Smooth muscle cell (in vitro differentiated cells): ENCODE measurements around the gene GLRB. TPM values are rescaled to one million over a fixed set of nuclear protein-coding genes. Genes with fewer than 3 reads are reported as not detected.

Experiments used
- DNase-seq: peaks from one replicate; lab custom pipeline; 2025; ENCODE audit not compliant: unreplicated experiment; lab: John Stamatoyannopoulos, UW
- H2AFZ ChIP-seq: fragments of 200-600 bp; sonication (generic); 2 replicates; pipeline ENCODE4 v1.6.0; 2016; ENCODE audit warnings: antibody characterized with exemption, low read depth, mild to moderate bottlenecking
- H3F3A ChIP-seq: fragments of 200-600 bp; sonication (generic); 2 replicates; pipeline ENCODE4 v1.6.0; 2017; ENCODE audit warnings: antibody characterized with exemption, low read depth
- H3K27ac ChIP-seq: fragments of 200-600 bp; sonication (generic); 2 replicates; pipeline ENCODE4 v1.5.1; 2016; ENCODE audit warnings: low read depth, mild to moderate bottlenecking
- H3K27me3 ChIP-seq: fragments of 200-600 bp; sonication (generic); 2 replicates; pipeline ENCODE4 v1.6.1; 2016; ENCODE audit warnings: low read depth, mild to moderate bottlenecking
- H3K36me3 ChIP-seq: fragments of 200-600 bp; sonication (generic); 2 replicates; pipeline ENCODE4 v1.5.1; 2016; ENCODE audit warnings: low read depth
- H3K4me1 ChIP-seq: fragments of 200-600 bp; sonication (generic); 2 replicates; pipeline ENCODE4 v1.5.1; 2016; ENCODE audit warnings: low read depth
- H3K4me2 ChIP-seq: fragments of 200-600 bp; sonication (generic); 2 replicates; pipeline ENCODE4 v1.6.0; 2016; ENCODE audit warnings: mild to moderate bottlenecking
- H3K4me3 ChIP-seq: fragments of 200-600 bp; sonication (generic); 2 replicates; pipeline ENCODE4 v1.5.1; 2016; ENCODE audit warnings: mild to moderate bottlenecking
- H3K79me2 ChIP-seq: fragments of 200-600 bp; sonication (generic); 2 replicates; pipeline ENCODE4 v1.6.0; 2016; ENCODE audit warnings: low read depth, mild to moderate bottlenecking
- H3K9ac ChIP-seq: fragments of 200-600 bp; sonication (generic); 2 replicates; pipeline ENCODE4 v1.6.0; 2016; ENCODE audit warnings: low read depth
- H3K9me3 ChIP-seq: fragments of 200-600 bp; sonication (generic); replicated peaks from 2 replicates; pipeline ENCODE4 v1.5.1; 2016; ENCODE audit warnings: low read depth
- H4K20me1 ChIP-seq: fragments of 200-600 bp; sonication (generic); 2 replicates; pipeline ENCODE4 v1.6.0; 2016; ENCODE audit warnings: low read depth
- WGBS: methylation state at CpG from one replicate; pipeline ENCODE4 v1.1.7; 2016; ENCODE audit warnings: low lambda C conversion rate; 5-methylcytosine and 5-hydroxymethylcytosine counted together
- polyA plus RNA-seq: library from polyadenylated mRNA; unstranded; fragments of >200 nt; fragmentation: Nextera tagmentation; extraction: Ambion mirVana; gene quantifications from 2 replicates; pipeline ENCODE4 v1.2.1, GENCODE V29; 2016
- total RNA-seq: library from RNA; depleted of rRNA; stranded (reverse); fragments of >200 nt; gene quantifications from 2 replicates; pipeline ENCODE4 v1.2.3, GENCODE V29; 2014
- TF ChIP-seq, protein P1 (sequence below): fragments of 200-600 bp; sonication (generic); IDR thresholded peaks from 2 replicates; pipeline ENCODE4 v1.5.1; 2017; ENCODE audit warnings: borderline replicate concordance, mild to moderate bottlenecking, antibody characterized with exemption; ENCODE audit not compliant: insufficient read depth, poor library complexity, severe bottlenecking

The GLRB gene
- total and polyA plus RNA-seq, 2 experiments from 2014 or later: 4.0 to 14.2 TPM

DNA sequence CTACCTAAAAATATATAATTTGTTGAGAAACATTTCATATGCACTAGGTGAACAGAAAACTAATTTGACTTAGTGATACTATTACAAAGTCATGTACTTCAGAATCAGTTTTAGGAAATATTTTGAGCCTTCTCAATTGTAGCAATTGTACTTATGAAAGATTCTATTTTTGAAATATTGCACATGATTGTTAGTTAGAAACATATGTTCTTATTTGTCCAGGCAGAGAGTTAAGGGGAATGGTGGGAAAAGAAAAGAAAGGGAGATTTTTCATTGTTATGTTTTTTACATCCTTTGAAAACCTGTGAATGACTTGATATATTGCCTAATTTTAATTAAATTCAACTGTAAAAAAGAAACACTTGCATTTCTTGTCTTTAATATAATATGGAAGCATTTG, 66.0 kb downstream of the GLRB start:
- Histone ChIP-seq H3K4me3 (no peak overlapping the region), H3K79me2 (no peaks in the 10 kb centered on the region), H3K27me3 (no peaks in the 10 kb centered on the region), H4K20me1 (no peaks in the 10 kb centered on the region), H3K4me1 (no peaks in the 10 kb centered on the region), H3K9me3 (no peaks in the 10 kb centered on the region), H3K27ac (no peak overlapping the region), H3K4me2 (no peak overlapping the region), H3K9ac (no peak overlapping the region), H3F3A (no peaks in the 10 kb centered on the region), H3K36me3 (no peaks in the 10 kb centered on the region), H2AFZ (no peak overlapping the region)
- TF ChIP-seq, protein P1, sequence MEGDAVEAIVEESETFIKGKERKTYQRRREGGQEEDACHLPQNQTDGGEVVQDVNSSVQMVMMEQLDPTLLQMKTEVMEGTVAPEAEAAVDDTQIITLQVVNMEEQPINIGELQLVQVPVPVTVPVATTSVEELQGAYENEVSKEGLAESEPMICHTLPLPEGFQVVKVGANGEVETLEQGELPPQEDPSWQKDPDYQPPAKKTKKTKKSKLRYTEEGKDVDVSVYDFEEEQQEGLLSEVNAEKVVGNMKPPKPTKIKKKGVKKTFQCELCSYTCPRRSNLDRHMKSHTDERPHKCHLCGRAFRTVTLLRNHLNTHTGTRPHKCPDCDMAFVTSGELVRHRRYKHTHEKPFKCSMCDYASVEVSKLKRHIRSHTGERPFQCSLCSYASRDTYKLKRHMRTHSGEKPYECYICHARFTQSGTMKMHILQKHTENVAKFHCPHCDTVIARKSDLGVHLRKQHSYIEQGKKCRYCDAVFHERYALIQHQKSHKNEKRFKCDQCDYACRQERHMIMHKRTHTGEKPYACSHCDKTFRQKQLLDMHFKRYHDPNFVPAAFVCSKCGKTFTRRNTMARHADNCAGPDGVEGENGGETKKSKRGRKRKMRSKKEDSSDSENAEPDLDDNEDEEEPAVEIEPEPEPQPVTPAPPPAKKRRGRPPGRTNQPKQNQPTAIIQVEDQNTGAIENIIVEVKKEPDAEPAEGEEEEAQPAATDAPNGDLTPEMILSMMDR: no peak
- no peak for DNase-seq

DNA sequence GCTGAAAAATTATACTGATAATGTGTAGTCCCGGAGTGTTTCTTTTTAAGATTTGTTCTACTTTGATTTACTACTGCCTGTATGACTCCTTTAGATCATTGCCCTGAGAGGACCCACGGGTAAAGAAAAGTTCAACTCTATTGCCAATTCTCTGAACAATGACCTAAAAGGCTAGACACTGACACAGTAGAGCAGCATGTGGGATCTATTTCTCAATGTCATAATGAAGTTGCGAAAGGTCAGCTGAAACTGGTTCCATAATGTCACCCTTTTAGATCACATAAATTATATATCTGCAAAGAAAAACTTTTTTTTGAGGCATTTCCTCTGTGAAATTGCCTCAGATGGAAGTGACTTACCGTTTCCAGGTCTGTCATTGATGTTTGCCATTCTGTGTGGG, 67.4 kb downstream of the GLRB start:
- Histone ChIP-seq H3F3A (no peaks in the 10 kb centered on the region), H3K4me1 (no peaks in the 10 kb centered on the region), H3K36me3 (no peaks in the 10 kb centered on the region), H4K20me1 (no peaks in the 10 kb centered on the region), H3K9me3 (no peaks in the 10 kb centered on the region), H3K79me2 (no peaks in the 10 kb centered on the region), H3K4me3 (no peak overlapping the region), H3K27me3 (no peaks in the 10 kb centered on the region), H3K4me2 (no peak overlapping the region), H2AFZ (no peak overlapping the region), H3K9ac (no peak overlapping the region), H3K27ac (no peak overlapping the region)
- TF ChIP-seq, protein P1: no peak
- 90% methylated on average over 4 of the region's 4 CpGs for WGBS
- DNase-seq: no peak

DNA sequence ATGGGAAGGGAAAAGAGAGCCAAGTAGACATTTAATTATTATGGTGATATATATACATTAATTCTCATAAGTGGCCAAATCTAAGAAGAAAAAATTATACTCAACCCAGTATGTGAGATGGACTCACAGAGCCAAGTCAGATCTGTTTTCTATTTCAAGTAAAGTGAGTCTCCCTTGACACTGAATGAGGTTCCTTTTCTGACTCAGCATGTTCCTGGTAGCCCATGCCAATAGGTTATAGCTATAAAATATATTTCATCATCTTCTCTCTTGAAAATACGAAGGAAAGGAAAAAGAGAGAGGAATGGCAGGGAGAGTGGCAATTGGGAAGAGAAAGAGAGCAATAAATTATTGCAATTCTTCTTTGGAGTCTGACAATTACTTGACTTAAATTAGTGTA, 75.8 kb downstream of the GLRB start:
- Histone ChIP-seq H3K79me2 (no peaks in the 10 kb centered on the region), H3K4me2 (no peak overlapping the region), H3K27me3 (no peaks in the 10 kb centered on the region), H3K4me1 (no peaks in the 10 kb centered on the region), H3K4me3 (no peak overlapping the region), H3K9ac (no peak overlapping the region), H2AFZ (no peak overlapping the region), H4K20me1 (no peaks in the 10 kb centered on the region), H3K27ac (no peak overlapping the region), H3F3A (no peaks in the 10 kb centered on the region), H3K9me3 (no peaks in the 10 kb centered on the region), H3K36me3 (no peaks in the 10 kb centered on the region)
- DNase-seq: no peak
- WGBS: 74% methylated on average over 1 of the region's 1 CpG
- TF ChIP-seq, protein P1: no peak

DNA sequence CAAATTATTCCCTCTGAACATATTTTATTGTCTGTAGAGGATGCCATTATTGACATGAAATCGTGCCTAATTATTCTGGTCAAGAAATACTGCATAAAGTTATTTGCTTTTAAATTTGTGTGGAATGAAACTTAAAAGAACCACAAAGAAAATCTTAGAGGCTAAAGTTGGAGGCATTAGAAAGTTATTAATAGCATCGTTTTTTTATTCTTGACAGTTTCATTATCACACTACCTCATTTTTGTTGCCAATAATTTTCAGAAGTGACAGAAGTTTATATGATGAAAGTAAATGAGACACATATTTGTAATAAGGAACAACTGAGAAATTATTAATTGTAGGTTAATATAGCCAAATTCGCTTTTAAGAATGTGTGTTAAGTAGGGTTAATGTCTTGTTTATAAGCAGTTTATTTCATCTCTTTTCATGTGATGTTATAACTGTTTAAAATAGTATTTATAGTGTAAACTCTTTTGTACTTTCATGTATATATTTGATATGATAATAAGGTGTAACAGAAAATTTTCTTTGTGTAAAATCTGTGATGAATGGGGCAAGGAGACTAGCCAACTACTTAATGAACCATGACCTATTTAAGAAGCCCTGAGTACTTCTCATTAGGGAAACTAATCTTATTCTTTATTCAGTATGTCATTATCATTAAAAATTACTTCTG, 90.1 kb downstream of the GLRB start:
- WGBS: 86% methylated on average over 3 of the region's 3 CpGs
- Histone ChIP-seq H3K4me2 (no peak overlapping the region), H3K27ac (no peak overlapping the region), H3K27me3 (no peaks in the 10 kb centered on the region), H4K20me1 (no peaks in the 10 kb centered on the region), H3K4me3 (no peak overlapping the region), H3F3A (no peaks in the 10 kb centered on the region), H3K9me3 (no peaks in the 10 kb centered on the region), H3K9ac (no peak overlapping the region), H3K4me1 (no peaks in the 10 kb centered on the region), H3K79me2 (no peaks in the 10 kb centered on the region), H2AFZ (no peak overlapping the region), H3K36me3 (no peaks in the 10 kb centered on the region)
- DNase-seq: no peak
- TF ChIP-seq, protein P1: no peak
